GM19328 (cell line): Measurements from ENCODE around the gene FAM237B.
A peak's percentile ranks its signal among the peaks of the same experiment; 100 is the strongest.
"Not testable (repeated sequence)": the region's sequence is repeated elsewhere in the genome, so short reads cannot be mapped to it uniquely, and the experiment has no call there.

Source experiments
- ATAC-seq: cut with Tn5 transposase; IDR thresholded peaks from one replicate; pipeline ENCODE4 v1.9.1; 2021; ENCODE audit warnings: mild to moderate bottlenecking, moderate library complexity; ENCODE audit not compliant: unreplicated experiment

Gene FAM237B

DNA sequence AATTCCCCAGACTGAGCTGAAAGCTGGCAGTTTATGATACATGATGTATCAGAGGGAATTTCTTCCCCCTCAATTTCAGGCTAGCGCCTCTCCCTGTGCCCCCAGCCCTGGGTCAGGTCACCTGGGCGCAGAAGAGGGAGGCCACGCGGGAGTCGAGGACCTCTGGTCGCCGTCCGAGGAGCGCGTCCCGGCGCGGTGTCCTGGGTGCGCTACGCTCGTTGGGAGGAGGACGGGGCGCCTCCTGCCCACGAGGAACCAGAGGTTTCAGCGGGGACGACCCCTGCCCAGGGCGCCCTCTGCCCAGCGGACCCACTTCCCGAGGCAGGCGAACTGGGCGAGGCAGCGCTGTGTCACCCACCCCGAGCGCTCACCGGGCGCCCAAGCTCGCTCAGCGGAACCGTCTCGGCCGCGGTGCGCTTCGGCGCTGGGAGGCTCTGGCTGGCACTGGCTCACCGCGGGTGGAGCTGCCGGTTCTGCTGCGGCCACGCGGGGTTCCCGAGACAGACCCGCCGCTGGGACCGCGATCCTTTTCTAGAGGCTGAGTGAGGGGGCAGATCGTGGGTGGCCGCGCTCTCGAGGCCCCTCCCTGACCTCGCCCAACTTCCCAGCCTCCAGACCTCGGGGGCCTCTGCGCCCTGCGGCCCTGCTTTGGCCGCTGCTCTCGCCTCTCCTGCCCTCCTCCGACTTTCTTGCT, at the start of gene FAM237B:
Gene FAM237B (minus strand): TSS at position 504 of the 694 bp plus-strand sequence. CDS start 1,556 bp downstream, outside the sequence.
- ATAC-seq: no peak

DNA sequence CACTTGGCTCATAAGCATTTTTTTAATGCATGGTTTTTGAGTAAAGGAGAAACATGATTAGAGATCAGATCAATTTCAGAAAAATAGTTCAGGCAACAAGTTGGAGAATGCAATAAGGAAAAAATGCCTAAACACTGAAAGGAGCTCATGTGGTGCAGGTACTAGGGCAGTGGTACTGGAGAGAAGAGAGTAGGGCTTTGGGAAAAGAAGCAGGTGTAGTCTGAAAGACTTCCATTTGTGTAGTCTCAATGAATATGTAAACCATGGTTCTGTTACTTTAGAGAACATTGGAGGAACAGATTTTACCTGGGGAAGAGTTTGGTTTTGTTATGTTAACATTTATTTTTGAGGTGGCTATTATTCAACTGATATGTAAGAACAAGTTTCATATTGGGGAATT, 30.9 kb upstream of the FAM237B start:
- no peak for ATAC-seq

DNA sequence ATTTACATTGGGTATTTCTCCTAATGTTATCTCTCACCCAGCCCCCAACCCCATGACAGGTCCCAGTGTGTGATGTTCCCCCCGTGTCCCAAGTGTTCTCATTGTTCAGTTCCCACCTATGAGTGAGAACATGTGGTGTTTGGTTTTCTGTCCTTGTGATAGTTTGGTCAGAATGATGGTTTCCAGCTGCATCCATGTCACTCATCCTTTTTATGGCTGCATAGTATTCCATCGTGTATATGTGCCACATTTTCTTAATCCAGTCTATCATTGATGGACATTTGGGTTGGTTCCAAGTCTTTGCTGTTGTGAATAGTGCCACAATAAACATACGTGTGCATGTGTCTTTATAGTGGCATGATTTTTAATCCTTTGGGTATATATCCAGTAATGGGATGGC, 28.9 kb upstream of the FAM237B start:
- ATAC-seq: not testable (repeated sequence)

DNA sequence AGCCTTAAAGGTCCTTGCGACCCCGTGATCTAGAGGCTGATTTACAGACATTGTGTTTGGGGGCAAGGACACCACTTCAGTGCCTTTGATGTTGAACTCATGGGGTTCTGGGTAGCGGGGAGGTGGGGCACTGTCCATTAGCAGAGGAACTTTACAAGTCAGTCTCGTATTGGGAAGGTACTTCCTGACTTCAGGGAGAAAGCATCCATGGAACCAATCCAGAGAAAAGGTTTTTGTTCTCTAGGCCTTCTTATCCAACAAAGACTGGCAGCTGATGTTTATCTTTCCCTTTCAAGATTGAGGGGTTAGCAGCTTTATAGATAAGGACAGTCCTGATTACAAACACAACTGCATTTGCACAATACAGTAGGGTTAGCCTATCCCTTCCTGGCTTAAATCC, 28.2 kb upstream of the FAM237B start:
- ATAC-seq: no peak

DNA sequence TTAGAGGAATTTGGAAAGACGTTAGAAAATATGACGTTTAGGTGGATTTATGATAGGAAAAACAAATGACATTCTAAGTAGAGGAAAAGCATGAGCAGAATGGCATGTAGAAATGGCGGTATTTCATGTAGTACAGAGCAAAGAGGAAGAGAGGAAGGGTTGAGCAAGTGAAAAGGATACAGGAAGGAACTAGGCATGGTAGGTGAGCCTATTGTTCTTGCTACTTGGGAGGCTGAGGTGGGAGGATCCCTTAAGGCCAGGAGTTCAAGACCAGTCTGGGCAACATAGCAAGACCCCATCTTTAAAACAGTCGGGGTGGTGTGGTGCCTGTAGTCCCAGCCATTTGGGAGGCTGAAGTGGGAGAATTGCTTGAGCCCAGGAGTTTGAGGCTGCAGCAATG, 26.7 kb upstream of the FAM237B start:
- no peak for ATAC-seq

DNA sequence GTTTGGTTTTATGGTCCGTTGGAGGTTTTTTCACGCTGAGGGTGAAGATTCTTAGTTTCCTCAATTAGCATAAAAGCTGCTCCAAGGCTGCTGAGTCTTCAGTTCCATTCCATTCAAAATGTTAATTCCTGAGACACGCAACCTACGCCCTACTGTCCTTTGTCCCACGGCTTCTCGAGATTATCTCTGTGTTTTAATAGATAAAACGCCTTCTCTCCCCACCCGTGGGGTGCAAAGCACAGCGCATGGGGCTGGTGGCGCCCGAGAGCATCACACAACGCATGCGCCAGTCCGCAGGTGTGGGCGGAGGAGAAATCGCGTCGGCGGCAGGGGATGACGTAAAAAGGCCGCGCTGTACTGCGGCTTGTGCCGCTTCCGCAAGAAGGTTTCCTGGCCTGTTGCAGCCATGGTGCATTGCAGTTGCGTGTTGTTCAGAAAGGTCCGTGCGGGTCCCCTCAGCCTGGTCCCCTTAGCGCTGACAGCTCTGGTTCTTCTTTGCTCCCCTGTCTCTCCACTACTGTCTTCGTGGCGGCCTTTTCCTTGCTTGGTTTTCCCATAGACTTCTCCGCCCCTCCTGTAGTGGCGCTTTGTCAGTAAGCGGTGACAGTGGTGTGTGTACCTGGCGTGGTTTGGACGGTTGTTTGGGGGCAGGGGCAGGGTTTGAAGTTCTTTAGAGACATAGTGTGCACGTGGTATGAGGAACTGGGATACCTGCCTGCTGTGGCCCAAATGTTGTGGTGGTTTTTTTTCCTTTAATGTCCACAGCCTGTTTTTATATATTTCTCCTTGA, 25.4 kb upstream of the FAM237B start, which contains the start of gene GTPBP10:
Gene GTPBP10 (plus strand): TSS at position 381 of the 790 bp plus-strand sequence. CDS start 26 bp downstream, at position 407.
- ATAC-seq: peak; percentile 93

DNA sequence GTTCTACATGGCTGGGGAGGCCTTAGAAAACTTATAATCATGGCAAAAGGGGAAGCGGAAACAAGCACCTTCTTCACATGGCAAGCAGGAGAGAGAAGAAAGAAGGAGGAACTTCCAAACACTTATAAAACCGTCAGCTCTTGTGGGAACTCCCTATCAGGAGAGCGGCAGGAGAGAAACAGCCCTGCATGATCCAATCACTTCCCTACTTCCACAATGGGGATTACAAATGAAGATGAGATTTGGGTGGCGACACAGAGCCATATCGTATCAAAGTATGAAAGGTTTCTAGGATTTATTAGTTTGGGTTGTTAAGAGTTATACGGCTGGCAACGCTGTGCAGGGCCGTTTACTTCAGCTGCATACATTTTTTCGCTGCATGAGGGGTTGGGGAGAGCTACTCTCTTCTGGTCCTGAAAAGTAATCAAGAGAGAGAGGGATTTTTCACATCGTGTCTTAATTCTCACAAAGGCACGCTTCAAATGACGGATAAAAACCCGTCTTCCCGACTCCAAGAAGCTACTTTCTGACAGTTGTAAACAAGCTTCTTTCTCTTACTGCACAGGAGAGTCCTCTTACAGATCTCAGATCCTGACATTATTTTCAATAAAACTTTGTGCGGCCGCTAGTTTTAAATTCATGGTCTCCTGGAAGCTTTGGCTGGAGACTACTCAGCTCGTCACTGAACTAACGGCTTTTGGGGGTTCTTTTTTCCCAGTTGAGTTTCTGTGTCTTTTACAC, 24.7 kb upstream of the FAM237B start:
- ATAC-seq: peak; percentile 3

DNA sequence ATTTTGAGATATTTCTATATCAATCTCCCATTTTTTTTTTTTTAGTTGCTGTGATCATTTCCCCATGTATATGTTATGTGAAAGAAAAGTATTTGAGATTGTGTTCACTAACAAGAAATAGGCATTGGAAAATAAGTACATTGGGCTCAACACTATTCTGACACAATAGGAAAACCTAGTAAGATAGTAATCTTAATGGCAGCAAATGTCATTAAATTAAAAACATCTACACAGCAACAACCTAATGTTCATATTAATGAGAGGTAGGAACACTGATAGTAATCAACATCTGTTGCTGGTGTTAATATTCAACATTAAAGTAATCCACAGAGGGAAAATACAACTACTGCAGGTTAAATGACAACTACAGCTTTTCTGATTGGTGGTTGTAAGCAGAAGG, 23.9 kb upstream of the FAM237B start:
- ATAC-seq: no peak

DNA sequence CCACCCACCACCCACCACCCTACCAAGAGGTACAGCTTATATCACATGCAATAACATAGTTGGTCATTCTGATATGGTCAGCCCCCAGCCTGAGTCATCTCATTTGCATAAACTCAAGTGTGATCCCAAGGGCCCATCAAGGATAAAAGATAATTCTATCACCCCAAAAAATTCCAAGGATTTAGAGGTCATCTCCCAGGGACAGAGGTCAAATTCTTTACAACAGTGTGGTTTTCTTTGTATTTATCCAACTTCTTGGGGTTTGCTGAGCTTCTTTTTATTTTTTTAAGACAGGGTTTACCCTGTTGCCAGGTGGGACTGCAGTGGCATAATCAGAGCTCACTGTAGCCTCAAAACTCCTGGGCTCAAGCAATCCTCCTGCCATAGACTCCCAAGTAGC, 16.0 kb upstream of the FAM237B start:
- ATAC-seq: no peak

DNA sequence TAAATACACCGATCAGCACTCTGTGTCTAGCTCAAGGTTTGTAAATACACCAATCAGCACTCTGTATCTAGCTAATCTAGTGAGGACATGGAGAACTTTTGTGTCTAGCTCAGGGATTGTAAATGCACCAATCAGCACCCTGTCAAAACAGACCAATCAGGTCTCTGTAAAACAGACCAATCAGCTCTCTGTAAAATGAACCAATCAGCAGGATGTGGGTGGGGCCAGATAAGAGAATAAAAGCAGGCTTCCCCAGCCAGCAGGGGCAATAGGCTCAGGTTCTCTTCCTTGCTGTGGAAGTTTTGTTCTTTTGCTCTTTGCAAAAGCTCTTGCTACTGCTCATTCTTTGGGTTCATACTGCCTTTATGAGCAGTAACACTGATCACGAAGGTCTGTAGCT, 13.8 kb upstream of the FAM237B start:
- ATAC-seq: not testable (repeated sequence)

DNA sequence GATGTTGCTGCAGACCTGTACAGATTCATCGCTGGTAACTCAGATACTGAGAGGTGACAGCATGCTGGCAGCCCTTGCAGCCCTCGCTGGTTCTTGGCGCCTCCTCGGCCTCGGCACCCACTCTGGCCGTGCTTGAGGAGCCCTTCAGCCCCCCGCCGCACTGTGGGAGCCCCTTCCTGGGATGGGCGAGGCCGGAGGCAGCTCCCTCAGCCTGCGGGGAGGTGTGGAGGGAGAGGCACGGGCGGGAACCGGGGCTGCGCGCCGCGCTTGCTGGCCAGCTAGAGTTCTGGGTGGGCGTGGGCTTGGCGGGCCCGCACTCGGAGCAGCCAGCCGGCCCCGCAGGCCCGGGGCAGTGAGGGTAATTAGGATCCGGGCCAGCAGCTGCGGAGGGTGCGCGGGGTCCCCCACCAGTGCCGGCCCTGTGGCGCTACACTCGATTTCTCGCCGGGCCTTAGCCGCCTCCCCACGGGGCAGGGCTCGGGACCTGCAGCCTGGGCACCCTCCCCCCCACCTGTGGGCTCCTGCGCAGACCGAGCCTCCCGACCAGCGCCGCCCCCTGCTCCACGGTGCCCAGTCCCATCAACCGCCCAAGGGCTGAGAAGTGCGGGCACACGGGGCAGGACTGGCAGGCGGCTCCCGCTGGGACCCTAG, 13.2 kb upstream of the FAM237B start:
- ATAC-seq: no peak

DNA sequence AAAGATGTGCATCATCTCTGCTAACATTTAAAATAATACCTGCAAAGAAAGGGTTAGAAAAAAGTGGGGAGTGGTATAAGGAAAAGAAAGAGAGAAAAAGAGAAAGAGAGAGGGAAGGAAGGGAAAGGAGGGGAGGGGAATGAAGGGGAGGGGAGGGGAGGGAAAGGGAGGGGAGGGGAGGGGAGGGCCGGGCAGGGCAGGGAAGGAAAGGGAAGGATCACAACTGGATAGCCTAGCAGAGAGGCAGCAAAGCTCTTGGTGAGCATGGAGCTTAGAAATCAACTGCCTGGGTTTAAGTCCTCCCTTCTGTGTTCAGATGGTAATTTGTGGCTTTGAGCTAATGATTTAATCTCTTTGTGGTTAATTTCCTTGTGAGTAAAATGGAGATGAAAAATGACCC, 5.4 kb upstream of the FAM237B start:
- ATAC-seq: no peak

DNA sequence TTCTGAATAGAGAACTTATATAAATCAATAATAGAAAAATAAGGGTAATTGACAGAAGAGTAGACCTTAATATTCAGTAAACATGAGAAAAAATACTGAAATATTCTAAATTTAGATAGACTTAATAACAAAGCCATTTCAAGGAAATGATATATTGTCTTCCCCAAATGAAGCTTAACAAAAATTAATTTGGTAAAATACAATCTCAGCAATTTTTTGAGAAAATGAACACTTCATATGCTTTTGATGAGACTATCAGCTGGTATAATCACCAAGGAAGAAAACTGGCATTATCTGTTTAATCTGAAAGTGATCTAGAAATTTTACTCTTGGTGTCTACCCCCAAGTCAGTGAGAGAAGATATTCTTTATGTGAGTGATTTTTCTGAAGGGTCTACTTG, 1.7 kb upstream of the FAM237B start:
- no peak for ATAC-seq

DNA sequence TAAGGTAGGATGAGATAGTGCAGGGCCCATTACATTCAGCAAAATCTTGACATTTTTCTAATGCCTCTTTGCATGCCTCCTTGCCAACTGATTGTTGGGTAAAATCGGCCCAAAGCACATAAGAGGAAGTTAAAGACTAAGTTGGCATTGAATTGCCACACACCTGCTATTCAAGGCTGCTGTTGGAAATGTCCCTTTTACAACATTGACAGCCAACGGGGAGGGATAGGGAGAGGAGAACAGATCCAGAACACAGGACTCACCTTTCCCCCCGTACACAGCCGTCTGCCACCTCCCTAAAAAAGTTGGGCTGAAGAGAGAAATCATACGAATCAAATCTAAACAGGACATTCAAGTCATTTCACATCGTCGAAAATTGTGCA, 695 bp downstream of the FAM237B start:
- ATAC-seq: no peak

DNA sequence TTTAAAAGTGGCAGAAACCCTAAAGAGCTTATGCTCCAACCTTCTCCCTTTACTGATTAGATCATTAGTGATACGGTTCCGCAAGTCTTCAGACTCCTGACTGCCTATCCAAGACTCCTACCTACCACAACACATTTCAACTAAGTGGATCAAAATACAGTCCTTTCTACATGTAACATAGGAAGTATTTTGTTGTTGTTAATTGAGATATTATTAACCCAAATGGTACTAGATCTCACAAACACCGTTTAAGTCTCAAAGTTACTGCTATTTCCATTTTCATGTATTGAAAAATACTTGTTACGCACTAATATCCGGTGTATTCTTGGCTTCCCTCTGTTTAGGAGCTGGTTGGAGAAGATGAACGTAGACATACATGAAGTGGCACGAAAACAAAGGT, 1.1 kb downstream of the FAM237B start:
- ATAC-seq: no peak

DNA sequence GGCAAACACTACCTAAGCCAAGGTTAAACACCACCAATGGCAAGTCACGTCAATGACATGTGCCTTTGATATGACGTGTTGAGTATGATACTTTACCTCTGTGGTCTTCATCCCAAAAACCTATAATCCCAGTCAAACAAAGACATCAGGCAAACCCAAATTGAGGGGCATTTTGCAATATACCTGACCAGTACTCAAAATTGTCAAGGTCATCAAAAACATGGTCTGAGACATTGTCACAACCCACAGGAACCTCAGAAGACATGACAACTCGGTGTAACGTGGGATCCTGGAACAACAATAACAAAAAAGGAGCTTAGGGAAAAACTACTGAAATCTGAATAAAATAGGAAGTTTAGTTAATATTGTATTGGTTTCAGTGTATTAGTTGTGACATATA, 7.2 kb downstream of the FAM237B start:
- no peak for ATAC-seq

DNA sequence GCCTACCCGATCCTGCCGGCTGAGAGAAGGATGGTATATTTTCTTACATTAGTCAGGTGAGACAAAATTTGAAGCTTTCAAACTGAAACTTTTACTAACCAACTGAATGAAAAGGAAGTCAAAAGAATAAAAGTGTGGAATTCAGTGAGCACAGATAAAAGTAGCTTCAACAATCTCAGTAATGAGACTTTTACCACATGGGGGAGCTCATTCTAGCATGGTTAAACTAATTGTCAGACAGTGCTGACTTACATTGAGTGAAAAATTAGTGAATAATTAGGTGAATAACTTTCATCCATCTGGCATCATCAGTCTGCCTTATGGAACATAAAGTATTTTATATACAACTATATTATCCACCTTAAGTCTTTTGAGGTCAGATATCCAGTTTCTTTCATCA, 8.4 kb downstream of the FAM237B start:
- ATAC-seq: no peak

DNA sequence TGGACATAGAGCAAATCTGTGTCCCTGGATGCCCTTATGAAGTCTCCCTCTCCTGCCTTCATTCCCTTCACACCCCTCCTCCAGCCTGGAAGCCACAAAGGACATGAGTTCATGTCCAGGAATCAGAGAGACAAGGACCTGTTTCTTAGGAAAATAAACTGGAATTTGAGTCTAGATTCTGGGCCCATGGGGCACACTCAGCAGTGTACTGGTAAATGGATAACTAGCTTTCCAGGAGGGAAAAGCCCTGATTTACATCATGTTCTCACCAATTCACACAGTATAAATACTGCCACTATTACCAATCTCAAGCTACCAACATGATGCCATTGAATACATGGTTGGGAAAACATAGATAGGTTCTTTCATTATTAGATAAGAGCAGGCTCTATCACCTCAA, 9.9 kb downstream of the FAM237B start:
- ATAC-seq: no peak

DNA sequence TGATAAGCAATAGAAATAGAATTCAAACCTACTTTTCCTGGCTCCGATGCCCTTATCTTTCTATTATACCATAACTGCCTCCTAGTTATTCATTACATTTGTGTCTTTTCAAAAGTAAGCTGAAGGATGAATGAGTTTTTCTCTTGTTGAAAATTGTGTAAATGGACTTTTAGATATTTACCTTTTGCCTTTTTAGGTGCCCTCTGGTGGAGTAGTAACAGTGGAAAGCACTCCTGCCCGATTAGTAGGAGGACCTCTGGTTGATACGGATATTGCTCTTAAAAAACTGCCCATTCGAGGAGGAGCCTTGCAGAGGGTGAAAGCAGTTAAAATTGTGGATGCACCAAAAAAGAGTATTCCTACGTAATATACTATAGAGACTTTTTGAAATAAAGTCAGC, 11.2 kb downstream of the FAM237B start:
- no peak for ATAC-seq

DNA sequence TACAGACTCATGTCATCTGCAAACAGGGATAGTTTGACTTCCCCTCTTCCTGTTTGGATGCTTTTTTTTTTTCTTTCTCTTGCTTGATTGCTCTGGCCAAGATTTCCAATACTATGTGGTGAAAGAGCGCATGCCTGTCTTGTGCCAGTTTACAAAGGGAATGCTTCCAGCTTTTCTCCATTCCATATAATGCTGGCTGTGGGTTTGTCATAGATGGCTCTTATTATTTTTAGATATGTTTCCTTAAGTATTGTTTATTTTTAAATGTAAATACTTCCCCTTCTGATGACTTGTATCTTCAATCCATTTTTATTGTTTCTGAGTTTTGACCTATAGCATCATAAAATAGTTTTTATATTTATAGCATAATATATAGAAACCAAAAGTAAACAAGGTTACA, 17.9 kb downstream of the FAM237B start:
- no peak for ATAC-seq
